ENCODE results near the gene CHRM4. TPM values are rescaled to one million over a fixed set of nuclear protein-coding genes. Genes with fewer than 3 reads are reported as not detected.
"Not testable (repeated sequence)": the region's sequence is repeated elsewhere in the genome, so short reads cannot be mapped to it uniquely, and the experiment has no call there.

CHRM4 gene
- total RNA-seq, 1 donor from 2014 or later = 0.27 TPM

DNA sequence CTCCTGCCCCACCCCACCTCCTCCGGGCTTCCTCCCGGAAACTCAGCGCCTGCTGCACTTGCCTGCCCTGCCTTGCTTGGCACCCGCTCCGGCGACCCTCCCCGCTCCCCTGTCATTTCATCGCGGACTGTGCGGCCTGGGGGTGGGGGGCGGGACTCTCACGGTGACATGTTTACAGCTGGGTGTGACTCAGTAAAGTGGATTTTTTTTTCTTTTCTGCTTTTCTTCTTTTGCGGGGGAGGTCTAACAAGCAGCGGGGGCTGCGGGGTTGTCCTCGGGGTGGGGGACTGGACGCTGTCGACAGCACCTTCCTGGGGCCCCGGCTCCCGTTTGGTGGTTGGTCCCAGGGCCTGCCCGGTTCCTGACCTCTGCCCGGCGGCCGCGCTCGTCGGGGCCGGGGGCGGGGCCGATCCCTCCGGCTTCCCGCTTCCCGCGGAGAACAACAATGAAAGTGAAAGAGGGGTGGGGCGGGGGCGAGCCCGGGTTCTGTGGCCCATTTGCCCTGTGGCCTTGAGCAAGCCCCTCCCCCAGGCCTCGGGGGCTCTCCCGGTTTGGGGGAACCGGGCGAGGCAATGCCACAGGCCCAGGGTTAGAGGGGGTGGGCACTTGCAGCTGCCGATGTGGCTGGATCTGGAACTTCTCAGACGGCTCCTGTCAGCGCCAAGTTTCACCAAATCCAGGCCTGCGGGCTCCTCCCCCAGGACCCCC is 11.1 kb downstream of the CHRM4 start:
- peak overlapping the region; percentile 53 for H3K27ac Mint-ChIP-seq (ENCODE audit: unreplicated experiment)
- H3K27me3 ChIP-seq (ENCODE audit: insufficient read depth, low read length) = no peaks in the 10 kb centered on the region
- peaks cover 14% of the 10 kb centered on the region for H3K79me2 ChIP-seq (ENCODE audit: insufficient read depth, low read length)
- no peaks in the 10 kb centered on the region for H3K4me1 Mint-ChIP-seq (ENCODE audit: low read depth, unreplicated experiment)
- no peaks in the 10 kb centered on the region for H3K9me3 Mint-ChIP-seq (ENCODE audit: unreplicated experiment)
- H3K4me3 Mint-ChIP-seq (ENCODE audit: unreplicated experiment) = peak overlapping the region; percentile 69
- H3K36me3 ChIP-seq (ENCODE audit: insufficient read depth, low read length) = no peaks in the 10 kb centered on the region
- peaks cover 4% of the 10 kb centered on the region for H3K27me3 Mint-ChIP-seq (ENCODE audit: low read depth, unreplicated experiment)
- H3K9ac ChIP-seq (ENCODE audit: low read length) = peak overlapping the region; percentile 82
- FAIRE-seq = no peak
- peak overlapping the region; percentile 84 for H3K4me2 ChIP-seq (ENCODE audit: low read length)
- H3K27ac ChIP-seq (ENCODE audit: low read depth, low read length) = peak overlapping the region; percentile 64
- peaks cover 11% of the 10 kb centered on the region for H3K4me1 ChIP-seq (ENCODE audit: insufficient read depth, low read length)
- H2AFZ ChIP-seq (ENCODE audit: low read depth, low read length) = peak overlapping the region; percentile 60
- no peak for DNase-seq (ENCODE audit: low read depth)
- peaks cover 12% of the 10 kb centered on the region for H3K36me3 Mint-ChIP-seq (ENCODE audit: low read depth, unreplicated experiment)
- H4K20me1 ChIP-seq (ENCODE audit: insufficient read depth, low read length) = peaks cover 11% of the 10 kb centered on the region
- no peaks in the 10 kb centered on the region for H3K9me3 ChIP-seq (ENCODE audit: insufficient read depth, low read depth, low read length)
- H3K4me3 ChIP-seq (ENCODE audit: insufficient read depth, low read depth, low read length) = peak overlapping the region; percentile 53
- TF ChIP-seq EZH2 (IDR thresholded peaks at IDR 0.05; ENCODE audit: insufficient read depth, low read length) = no peak
- TF ChIP-seq, protein P1, sequence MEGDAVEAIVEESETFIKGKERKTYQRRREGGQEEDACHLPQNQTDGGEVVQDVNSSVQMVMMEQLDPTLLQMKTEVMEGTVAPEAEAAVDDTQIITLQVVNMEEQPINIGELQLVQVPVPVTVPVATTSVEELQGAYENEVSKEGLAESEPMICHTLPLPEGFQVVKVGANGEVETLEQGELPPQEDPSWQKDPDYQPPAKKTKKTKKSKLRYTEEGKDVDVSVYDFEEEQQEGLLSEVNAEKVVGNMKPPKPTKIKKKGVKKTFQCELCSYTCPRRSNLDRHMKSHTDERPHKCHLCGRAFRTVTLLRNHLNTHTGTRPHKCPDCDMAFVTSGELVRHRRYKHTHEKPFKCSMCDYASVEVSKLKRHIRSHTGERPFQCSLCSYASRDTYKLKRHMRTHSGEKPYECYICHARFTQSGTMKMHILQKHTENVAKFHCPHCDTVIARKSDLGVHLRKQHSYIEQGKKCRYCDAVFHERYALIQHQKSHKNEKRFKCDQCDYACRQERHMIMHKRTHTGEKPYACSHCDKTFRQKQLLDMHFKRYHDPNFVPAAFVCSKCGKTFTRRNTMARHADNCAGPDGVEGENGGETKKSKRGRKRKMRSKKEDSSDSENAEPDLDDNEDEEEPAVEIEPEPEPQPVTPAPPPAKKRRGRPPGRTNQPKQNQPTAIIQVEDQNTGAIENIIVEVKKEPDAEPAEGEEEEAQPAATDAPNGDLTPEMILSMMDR (IDR thresholded peaks at IDR 0.05; ENCODE audit: insufficient read depth, low read depth, low read length) = no peak

DNA sequence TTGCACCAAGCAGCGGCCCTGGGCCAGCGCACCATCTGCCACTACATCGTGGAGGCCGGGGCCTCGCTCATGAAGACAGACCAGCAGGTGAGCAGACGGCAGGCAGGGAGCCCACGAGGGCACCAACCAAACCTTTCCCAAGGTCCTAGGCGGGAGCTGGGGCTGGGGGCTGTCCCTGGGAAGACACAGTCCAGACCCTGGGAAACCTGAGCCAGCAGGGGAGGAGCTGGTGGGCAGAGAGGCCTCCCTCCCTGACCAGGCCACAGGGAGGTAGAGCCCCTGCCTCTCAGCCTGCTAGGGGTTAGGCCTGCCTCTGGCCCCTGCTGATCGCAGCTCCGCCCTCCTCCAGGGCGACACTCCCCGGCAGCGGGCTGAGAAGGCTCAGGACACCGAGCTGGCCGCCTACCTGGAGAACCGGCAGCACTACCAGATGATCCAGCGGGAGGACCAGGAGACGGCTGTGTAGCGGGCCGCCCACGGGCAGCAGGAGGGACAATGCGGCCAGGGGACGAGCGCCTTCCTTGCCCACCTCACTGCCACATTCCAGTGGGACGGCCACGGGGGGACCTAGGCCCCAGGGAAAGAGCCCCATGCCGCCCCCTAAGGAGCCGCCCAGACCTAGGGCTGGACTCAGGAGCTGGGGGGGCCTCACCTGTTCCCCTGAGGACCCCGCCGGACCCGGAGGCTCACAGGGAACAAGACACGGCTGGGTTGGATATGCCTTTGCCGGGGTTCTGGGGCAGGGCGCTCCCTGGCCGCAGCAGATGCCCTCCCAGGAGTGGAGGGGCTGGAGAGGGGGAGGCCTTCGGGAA is 11.9 kb downstream of the CHRM4 start:
- not testable (repeated sequence) for H3K4me1 Mint-ChIP-seq (ENCODE audit: low read depth, unreplicated experiment); FAIRE-seq; H3K9ac ChIP-seq (ENCODE audit: low read length); H3K4me3 ChIP-seq (ENCODE audit: insufficient read depth, low read depth, low read length); H3K27me3 Mint-ChIP-seq (ENCODE audit: low read depth, unreplicated experiment); H2AFZ ChIP-seq (ENCODE audit: low read depth, low read length); H3K27ac Mint-ChIP-seq (ENCODE audit: unreplicated experiment); H3K9me3 Mint-ChIP-seq (ENCODE audit: unreplicated experiment); H3K4me2 ChIP-seq (ENCODE audit: low read length); H3K36me3 ChIP-seq (ENCODE audit: insufficient read depth, low read length); H3K4me3 Mint-ChIP-seq (ENCODE audit: unreplicated experiment); H3K27me3 ChIP-seq (ENCODE audit: insufficient read depth, low read length); DNase-seq (ENCODE audit: low read depth); H3K9me3 ChIP-seq (ENCODE audit: insufficient read depth, low read depth, low read length); H3K27ac ChIP-seq (ENCODE audit: low read depth, low read length)
- H4K20me1 ChIP-seq (ENCODE audit: insufficient read depth, low read length) = peaks cover 11% of the 10 kb centered on the region
- peaks cover 11% of the 10 kb centered on the region for H3K4me1 ChIP-seq (ENCODE audit: insufficient read depth, low read length)
- H3K79me2 ChIP-seq (ENCODE audit: insufficient read depth, low read length) = peaks cover 14% of the 10 kb centered on the region
- H3K36me3 Mint-ChIP-seq (ENCODE audit: low read depth, unreplicated experiment) = peaks cover 12% of the 10 kb centered on the region

DNA sequence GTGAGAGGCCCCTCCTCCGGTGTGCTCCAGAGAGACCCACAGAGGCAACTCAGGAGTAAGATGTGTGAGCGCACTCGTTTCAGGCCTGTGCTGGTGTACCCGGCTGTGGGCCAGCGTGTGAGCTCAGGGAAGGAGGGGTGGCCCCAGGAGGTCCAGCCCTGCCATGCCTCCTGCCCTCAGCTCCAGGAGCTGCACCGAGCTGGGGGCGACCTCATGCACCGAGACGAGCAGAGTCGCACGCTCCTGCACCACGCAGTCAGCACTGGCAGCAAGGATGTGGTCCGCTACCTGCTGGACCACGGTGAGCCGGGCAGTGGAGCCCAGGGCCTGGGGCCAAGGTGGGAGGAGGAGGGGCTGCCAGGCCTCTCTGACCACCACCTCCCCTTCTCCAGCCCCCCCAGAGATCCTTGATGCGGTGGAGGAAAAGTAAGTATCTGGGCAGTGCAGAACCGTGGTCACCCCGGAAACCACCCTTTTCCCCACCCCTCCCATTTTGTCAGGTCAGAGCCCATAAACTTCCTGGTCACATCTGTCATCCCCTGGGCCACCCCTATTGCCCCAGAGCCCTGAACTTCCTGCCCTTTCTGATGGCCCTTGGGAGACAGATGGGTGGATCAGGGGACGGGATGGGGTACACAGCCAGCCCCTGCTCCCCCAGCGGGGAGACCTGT is 12.6 kb downstream of the CHRM4 start:
- no peaks in the 10 kb centered on the region for H3K9me3 ChIP-seq (ENCODE audit: insufficient read depth, low read depth, low read length)
- H3K4me2 ChIP-seq (ENCODE audit: low read length) = no peak overlapping the region
- H3K36me3 ChIP-seq (ENCODE audit: insufficient read depth, low read length) = no peaks in the 10 kb centered on the region
- FAIRE-seq = no peak
- H3K4me3 ChIP-seq (ENCODE audit: insufficient read depth, low read depth, low read length) = no peak overlapping the region
- Mint-ChIP-seq H3K27me3 (ENCODE audit: low read depth, unreplicated experiment) (no peaks in the 10 kb centered on the region), H3K9me3 (ENCODE audit: unreplicated experiment) (no peaks in the 10 kb centered on the region), H3K27ac (ENCODE audit: unreplicated experiment) (no peak overlapping the region), H3K4me1 (ENCODE audit: low read depth, unreplicated experiment) (no peaks in the 10 kb centered on the region), H3K36me3 (ENCODE audit: low read depth, unreplicated experiment) (peaks cover 12% of the 10 kb centered on the region), H3K4me3 (ENCODE audit: unreplicated experiment) (no peak overlapping the region)
- H3K9ac ChIP-seq (ENCODE audit: low read length) = no peak overlapping the region
- peaks cover 11% of the 10 kb centered on the region for H3K4me1 ChIP-seq (ENCODE audit: insufficient read depth, low read length)
- H4K20me1 ChIP-seq (ENCODE audit: insufficient read depth, low read length) = peaks cover 11% of the 10 kb centered on the region
- no peak for DNase-seq (ENCODE audit: low read depth)
- H3K79me2 ChIP-seq (ENCODE audit: insufficient read depth, low read length) = peaks cover 14% of the 10 kb centered on the region
- H2AFZ ChIP-seq (ENCODE audit: low read depth, low read length) = no peak overlapping the region
- TF ChIP-seq EZH2 (IDR thresholded peaks at IDR 0.05; ENCODE audit: insufficient read depth, low read length) = no peak
- TF ChIP-seq, protein P1 (IDR thresholded peaks at IDR 0.05; ENCODE audit: insufficient read depth, low read depth, low read length) = no peak
- H3K27me3 ChIP-seq (ENCODE audit: insufficient read depth, low read length) = no peaks in the 10 kb centered on the region
- no peak overlapping the region for H3K27ac ChIP-seq (ENCODE audit: low read depth, low read length)
